Uterus (tissue), 4 donors: ENCODE measurements around the gene TACSTD2. TPM values are rescaled to one million over a fixed set of nuclear protein-coding genes. Genes with fewer than 3 reads are reported as not detected.
A peak's percentile ranks its signal among the peaks of the same experiment; 100 is the strongest.

Experiments used
- DNase-seq, 2 donors: peaks; one replicate each; pipeline ENCODE4 v3.0.0-alpha.2; 2019 to 2020
- H3K27ac ChIP-seq, 2 donors: fragments of 200-600 bp; sonication (generic); 1 replicate in 1 of 2; 2 replicates in 1 of 2; pipeline ENCODE4 v1.5.1; 2016 to 2018
- H3K27me3 ChIP-seq, 2 donors: fragments of 200-600 bp; sonication (generic); one replicate each; pipeline ENCODE4 v1.5.1; 2018 to 2019; ENCODE audit warnings: control low read depth in 1 of 2
- H3K36me3 ChIP-seq, 2 donors: fragments of 200-600 bp; sonication (generic); one replicate each; pipeline ENCODE4 v1.5.1; 2019; ENCODE audit warnings: control low read depth in 1 of 2
- H3K4me1 ChIP-seq, 2 donors: fragments of 200-600 bp; sonication (generic); one replicate each; pipeline ENCODE4 v1.5.1; 2018 to 2019; ENCODE audit warnings: control low read depth in 1 of 2
- H3K4me3 ChIP-seq, 2 donors: fragments of 200-600 bp; sonication (generic); 1 replicate in 1 of 2; 2 replicates in 1 of 2; pipeline ENCODE4 v1.5.1; 2018 to 2019; ENCODE audit warnings: mild to moderate bottlenecking in 1 of 2
- H3K9me3 ChIP-seq, 2 donors: fragments of 200-600 bp; sonication (generic); one replicate each; pipeline ENCODE4 v1.5.1; 2019; ENCODE audit warnings: control low read depth in 1 of 2
- CTCF ChIP-seq, 4 experiments: fragments of 200-600 bp in 2 of 4; fragments of 450-650 bp in 2 of 4; sonication (generic) in 2 of 4; IDR thresholded peaks; one replicate each; pipeline ENCODE4 v1.5.1; 2016 to 2019; ENCODE audit warnings: antibody characterized with exemption in 4 of 4, mild to moderate bottlenecking in 2 of 4, moderate library complexity in 1 of 4
- POLR2A ChIP-seq, 2 donors: fragments of 450-650 bp; IDR thresholded peaks; one replicate each; pipeline ENCODE4 v1.6.1; 2016; ENCODE audit warnings: antibody characterized with exemption in 2 of 2, mild to moderate bottlenecking in 1 of 2, moderate library complexity in 1 of 2
- intact Hi-C: fragments of 100-400 bp; cut with DNase I; formaldehyde crosslinking; loops from one replicate; pipeline ENCODE4 v1.15.1; 2023; ENCODE audit warnings: low total_unique reads
- total RNA-seq, 4 donors: library from RNA; depleted of rRNA in 3 of 4; stranded (reverse); fragments of >200 nt in 3 of 4; gene quantifications; one replicate each; pipeline versions ENCODE4 v1.1.0 to v1.2.4, GENCODE V29; 2014 to 2023
- donor health status: DM: yes; HTN: yes; CAD: no.

TACSTD2 gene
- total RNA-seq, 4 donors from 2014 or later = 0.26 to 24.8 (median 0.73) TPM; not detected in 1

DNA sequence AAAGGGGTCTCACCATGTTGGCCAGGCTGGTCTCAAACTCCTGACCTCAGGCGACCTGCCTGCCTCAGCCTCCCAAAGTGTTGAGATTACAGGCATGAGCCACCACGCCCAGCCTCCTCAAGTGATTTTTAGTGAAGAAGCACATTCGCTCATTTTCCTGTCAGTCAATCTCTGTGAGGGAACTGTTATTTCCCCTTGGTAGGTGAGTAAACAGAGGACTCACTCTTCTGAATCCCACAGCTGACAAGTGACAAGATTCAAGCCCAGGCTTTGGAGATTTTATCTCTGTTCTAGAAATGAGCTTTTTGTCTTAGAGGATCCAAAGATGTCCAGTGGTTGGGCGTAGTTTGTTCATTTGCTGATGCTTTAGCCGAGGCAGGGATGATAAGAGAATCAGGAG, 43.9 kb upstream of the TACSTD2 start:
- Histone ChIP-seq H3K27me3 (no peaks in the 10 kb centered on the region), H3K4me1 (no peaks in the 10 kb centered on the region), H3K36me3 (no peaks in the 10 kb centered on the region), H3K4me3 (no peak overlapping the region), H3K9me3 (no peaks in the 10 kb centered on the region), H3K27ac (no peak overlapping the region)
- TF ChIP-seq CTCF (IDR thresholded peaks at IDR 0.05) = no peak
- DNase-seq = no peak
- intact Hi-C loops = no loop called here

DNA sequence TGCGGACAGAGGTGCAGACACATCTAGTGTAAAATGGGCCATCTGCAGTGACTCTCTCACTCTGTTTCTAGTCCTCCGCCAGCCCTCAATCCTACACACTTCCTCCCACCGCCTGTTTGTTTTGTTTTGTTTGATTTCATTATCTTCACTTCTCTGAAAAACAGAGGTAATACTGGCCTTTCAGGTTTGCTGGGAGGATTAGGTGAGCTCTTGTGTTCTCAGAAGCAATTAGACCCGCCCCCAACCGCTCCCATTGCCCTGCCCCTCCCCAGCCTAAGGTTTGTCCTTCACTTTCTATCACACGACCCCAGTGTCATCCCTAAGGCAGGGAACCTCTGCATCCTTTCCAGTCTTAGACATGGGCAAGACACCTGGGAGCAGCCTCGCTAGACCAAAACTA, 43.2 kb upstream of the TACSTD2 start:
- Histone ChIP-seq H3K27me3 (no peaks in the 10 kb centered on the region), H3K27ac (no peak overlapping the region), H3K4me1 (no peaks in the 10 kb centered on the region), H3K4me3 (no peak overlapping the region), H3K9me3 (no peaks in the 10 kb centered on the region), H3K36me3 (no peaks in the 10 kb centered on the region)
- TF ChIP-seq POLR2A (IDR thresholded peaks at IDR 0.05) (no peak), CTCF (IDR thresholded peaks at IDR 0.05) (no peak)
- intact Hi-C loops = no loop called here
- DNase-seq = no peak

- peak overlapping the region in 1 of 2 donors; percentile 21 for H3K27ac ChIP-seq
- intact Hi-C loops = no loop called here
- DNase-seq = no peak
Observed at GRCh38 chr1:58619286-58620054, 42.4 kb upstream of the TACSTD2 start.

GRCh38 chr1:58618303-58618702, 41.3 kb upstream of the TACSTD2 start:
- no peaks in the 10 kb centered on the region for H3K4me1 ChIP-seq
- no peak overlapping the region for H3K27ac ChIP-seq
- no peaks in the 10 kb centered on the region for H3K27me3 ChIP-seq
- H3K4me3 ChIP-seq = no peak overlapping the region
- intact Hi-C loops = no loop called here
- DNase-seq = peak in 1 of 2 donors; percentile 54
- H3K36me3 ChIP-seq = no peaks in the 10 kb centered on the region
- TF ChIP-seq CTCF (IDR thresholded peaks at IDR 0.05) (no peak), POLR2A (IDR thresholded peaks at IDR 0.05) (no peak)
- no peaks in the 10 kb centered on the region for H3K9me3 ChIP-seq

More at GRCh38 chr1:58619286-58620054, 42.4 kb upstream of the TACSTD2 start:
- no peaks in the 10 kb centered on the region for H3K9me3 ChIP-seq
- H3K4me1 ChIP-seq = no peaks in the 10 kb centered on the region
- H3K27me3 ChIP-seq = no peaks in the 10 kb centered on the region
- no peaks in the 10 kb centered on the region for H3K36me3 ChIP-seq
- TF ChIP-seq POLR2A (IDR thresholded peaks at IDR 0.05) (no peak), CTCF (IDR thresholded peaks at IDR 0.05) (no peak)
- H3K4me3 ChIP-seq = no peak overlapping the region

- Histone ChIP-seq H3K36me3 (no peaks in the 10 kb centered on the region), H3K9me3 (no peaks in the 10 kb centered on the region), H3K4me3 (no peak overlapping the region), H3K27me3 (no peaks in the 10 kb centered on the region), H3K4me1 (no peaks in the 10 kb centered on the region), H3K27ac (no peak overlapping the region)
- DNase-seq = no peak
- intact Hi-C loops = no loop called here
- TF ChIP-seq CTCF (IDR thresholded peaks at IDR 0.05) (no peak), POLR2A (IDR thresholded peaks at IDR 0.05) (no peak)
Observed at GRCh38 chr1:58611861-58612385, 34.9 kb upstream of the TACSTD2 start.
